H7 (cell line): ENCODE results near the gene FOXO4. TPM values are rescaled to one million over a fixed set of nuclear protein-coding genes. Genes with fewer than 3 reads are reported as not detected.

Source experiments
- DNase-seq: peaks from one replicate; pipeline ENCODE4 v3.0.0; 2012
- H3K27me3 ChIP-seq: 2 replicates; pipeline ENCODE4 v1.6.0; 2011; ENCODE audit warnings: mild to moderate bottlenecking, low read length; ENCODE audit not compliant: control insufficient read depth, insufficient read depth
- H3K36me3 ChIP-seq: replicated peaks from 2 replicates; pipeline ENCODE4 v1.5.1; 2011; ENCODE audit warnings: low read length; ENCODE audit not compliant: control insufficient read depth, insufficient read depth
- H3K4me3 ChIP-seq: 2 replicates; pipeline ENCODE4 v1.5.1; 2011; ENCODE audit warnings: low read depth, mild to moderate bottlenecking, control low read depth, low read length, moderate library complexity; ENCODE audit not compliant: insufficient read depth
- total RNA-seq: library from RNA; depleted of rRNA; stranded (reverse); fragments of >200 nt; shearing (Covaris generic); gene quantifications from 2 replicates; pipeline ENCODE4 v1.2.3, GENCODE V29; 2014

FOXO4 gene
- total RNA-seq, 1 experiment from 2014 or later = 18.6 TPM

- Histone ChIP-seq H3K27me3 (no peaks in the 10 kb centered on the region), H3K36me3 (no peaks in the 10 kb centered on the region), H3K4me3 (no peak overlapping the region)
- no peak for DNase-seq
Observed at GRCh38 chrX:71082822-71083221, 12.8 kb upstream of the FOXO4 start.

GRCh38 chrX:71085900-71086299 lies 9.8 kb upstream of the FOXO4 start:
- H3K27me3 ChIP-seq = no peaks in the 10 kb centered on the region
- no peaks in the 10 kb centered on the region for H3K36me3 ChIP-seq
- no peak overlapping the region for H3K4me3 ChIP-seq
- DNase-seq = no peak

GRCh38 chrX:71091263-71091662 lies 4.4 kb upstream of the FOXO4 start:
- no peak for DNase-seq
- Histone ChIP-seq H3K36me3 (no peaks in the 10 kb centered on the region), H3K27me3 (no peaks in the 10 kb centered on the region), H3K4me3 (no peak overlapping the region)

GRCh38 chrX:71095033-71095432 lies 618 bp upstream of the FOXO4 start:
- Histone ChIP-seq H3K27me3 (peaks cover 1% of the 10 kb centered on the region; the same call in 1 of the 2 replicates), H3K36me3 (no peaks in the 10 kb centered on the region), H3K4me3 (peak overlapping the region; percentile 57)
- DNase-seq = peak; percentile 7

- DNase-seq = peak; percentile 87
- Histone ChIP-seq H3K27me3 (peaks cover 1% of the 10 kb centered on the region; the same call in 1 of the 2 replicates), H3K36me3 (no peaks in the 10 kb centered on the region), H3K4me3 (peak overlapping the region; percentile 66)
Observed at GRCh38 chrX:71095981-71096759, 519 bp downstream of the FOXO4 start.

- H3K4me3 ChIP-seq = peak overlapping the region; percentile 66
- no peaks in the 10 kb centered on the region; the same call in 1 of the 2 replicates for H3K36me3 ChIP-seq
- DNase-seq = no peak
- peaks cover 1% of the 10 kb centered on the region; the same call in 1 of the 2 replicates for H3K27me3 ChIP-seq
Observed at GRCh38 chrX:71096760-71097032, 1.0 kb downstream of the FOXO4 start.

GRCh38 chrX:71098302-71098701 lies 2.7 kb downstream of the FOXO4 start:
- no peak overlapping the region for H3K4me3 ChIP-seq
- H3K36me3 ChIP-seq = no peaks in the 10 kb centered on the region; the same call in 1 of the 2 replicates
- peak; percentile 35 for DNase-seq
- H3K27me3 ChIP-seq = peaks cover 1% of the 10 kb centered on the region; the same call in 1 of the 2 replicates

GRCh38 chrX:71098951-71099506 lies 3.4 kb downstream of the FOXO4 start:
- Histone ChIP-seq H3K27me3 (peaks cover 1% of the 10 kb centered on the region; the same call in 1 of the 2 replicates), H3K4me3 (peak overlapping the region; percentile 19), H3K36me3 (no peaks in the 10 kb centered on the region; the same call in 1 of the 2 replicates)
- DNase-seq = peak; percentile 22

- Histone ChIP-seq H3K4me3 (no peak overlapping the region), H3K27me3 (peaks cover 1% of the 10 kb centered on the region; the same call in 1 of the 2 replicates)
- peak; percentile 64 for DNase-seq
Observed at GRCh38 chrX:71099736-71100135, 4.1 kb downstream of the FOXO4 start.

GRCh38 chrX:71100581-71101505 lies 5.2 kb downstream of the FOXO4 start:
- Histone ChIP-seq H3K27me3 (peaks cover 1% of the 10 kb centered on the region; the same call in 1 of the 2 replicates), H3K4me3 (no peak overlapping the region), H3K36me3 (no peaks in the 10 kb centered on the region; the same call in 1 of the 2 replicates)
- DNase-seq = peak; percentile 37

More at GRCh38 chrX:71099736-71100135, 4.1 kb downstream of the FOXO4 start:
- no peaks in the 10 kb centered on the region; the same call in 1 of the 2 replicates for H3K36me3 ChIP-seq

GRCh38 chrX:71102292-71102691 lies 6.6 kb downstream of the FOXO4 start:
- Histone ChIP-seq H3K27me3 (peaks cover 1% of the 10 kb centered on the region; the same call in 1 of the 2 replicates), H3K4me3 (no peak overlapping the region), H3K36me3 (no peaks in the 10 kb centered on the region; the same call in 1 of the 2 replicates)
- peak; percentile 7 for DNase-seq

GRCh38 chrX:71103110-71103983 lies 7.7 kb downstream of the FOXO4 start:
- peak; percentile 77 for DNase-seq
- Histone ChIP-seq H3K4me3 (no peak overlapping the region), H3K36me3 (no peaks in the 10 kb centered on the region; the same call in 1 of the 2 replicates), H3K27me3 (no peaks in the 10 kb centered on the region)

- Histone ChIP-seq H3K27me3 (no peaks in the 10 kb centered on the region; the same call in 1 of the 2 replicates), H3K36me3 (no peaks in the 10 kb centered on the region; the same call in 1 of the 2 replicates), H3K4me3 (no peak overlapping the region)
- DNase-seq = no peak
Observed at GRCh38 chrX:71105628-71106027, 10.0 kb downstream of the FOXO4 start.
